Midbrain (tissue), 1 donor: ENCODE measurements around the gene POMP.
"Not testable (repeated sequence)": the region's sequence is repeated elsewhere in the genome, so short reads cannot be mapped to it uniquely, and the experiment has no call there.

ENCODE experiments used
- DNase-seq: peaks from one replicate; lab custom pipeline; 2025; lab: John Stamatoyannopoulos, UW

The POMP gene

GRCh38 chr13:28637714-28638355, 21.1 kb upstream of the POMP start:
- no peak for DNase-seq

- no peak for DNase-seq
Observed at GRCh38 chr13:28638756-28639155, 20.2 kb upstream of the POMP start.

- DNase-seq, result no peak
Observed at GRCh38 chr13:28640861-28641599, 17.9 kb upstream of the POMP start.

GRCh38 chr13:28641600-28641926, 17.4 kb upstream of the POMP start:
- no peak for DNase-seq

- DNase-seq, result no peak
Observed at GRCh38 chr13:28650284-28650683, 8.6 kb upstream of the POMP start.

GRCh38 chr13:28651810-28652401, 7.0 kb upstream of the POMP start:
- DNase-seq, result no peak

- no peak for DNase-seq
Observed at GRCh38 chr13:28653111-28653510, 5.8 kb upstream of the POMP start.

- DNase-seq, result no peak
Observed at GRCh38 chr13:28654276-28654675, 4.7 kb upstream of the POMP start.

- DNase-seq, result no peak
Observed at GRCh38 chr13:28655561-28655960, 3.4 kb upstream of the POMP start.

GRCh38 chr13:28657784-28658538, 969 bp upstream of the POMP start:
- peak; percentile 19 for DNase-seq

GRCh38 chr13:28658539-28658795, 463 bp upstream of the POMP start:
- no peak for DNase-seq

GRCh38 chr13:28659621-28659970, 666 bp downstream of the POMP start:
- DNase-seq, result no peak

- no peak for DNase-seq
Observed at GRCh38 chr13:28666897-28667488, 8.1 kb downstream of the POMP start.

- DNase-seq, result no peak
Observed at GRCh38 chr13:28671126-28671792, 12.3 kb downstream of the POMP start.

- no peak for DNase-seq
Observed at GRCh38 chr13:28678809-28679208, 19.9 kb downstream of the POMP start.

- DNase-seq, result no peak
Observed at GRCh38 chr13:28679628-28680027, 20.7 kb downstream of the POMP start.

- DNase-seq, result no peak
Observed at GRCh38 chr13:28680541-28680940, 21.6 kb downstream of the POMP start.

- DNase-seq, result not testable (repeated sequence)
Observed at GRCh38 chr13:28683169-28683568, 24.2 kb downstream of the POMP start.

GRCh38 chr13:28684257-28684656, 25.3 kb downstream of the POMP start:
- DNase-seq, result no peak

- no peak for DNase-seq
Observed at GRCh38 chr13:28685114-28685513, 26.2 kb downstream of the POMP start.

GRCh38 chr13:28685892-28686291, 27.0 kb downstream of the POMP start:
- DNase-seq, result no peak
